ENCODE results near the gene MCHR1.

Gene MCHR1, protein sequence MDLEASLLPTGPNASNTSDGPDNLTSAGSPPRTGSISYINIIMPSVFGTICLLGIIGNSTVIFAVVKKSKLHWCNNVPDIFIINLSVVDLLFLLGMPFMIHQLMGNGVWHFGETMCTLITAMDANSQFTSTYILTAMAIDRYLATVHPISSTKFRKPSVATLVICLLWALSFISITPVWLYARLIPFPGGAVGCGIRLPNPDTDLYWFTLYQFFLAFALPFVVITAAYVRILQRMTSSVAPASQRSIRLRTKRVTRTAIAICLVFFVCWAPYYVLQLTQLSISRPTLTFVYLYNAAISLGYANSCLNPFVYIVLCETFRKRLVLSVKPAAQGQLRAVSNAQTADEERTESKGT

DNA sequence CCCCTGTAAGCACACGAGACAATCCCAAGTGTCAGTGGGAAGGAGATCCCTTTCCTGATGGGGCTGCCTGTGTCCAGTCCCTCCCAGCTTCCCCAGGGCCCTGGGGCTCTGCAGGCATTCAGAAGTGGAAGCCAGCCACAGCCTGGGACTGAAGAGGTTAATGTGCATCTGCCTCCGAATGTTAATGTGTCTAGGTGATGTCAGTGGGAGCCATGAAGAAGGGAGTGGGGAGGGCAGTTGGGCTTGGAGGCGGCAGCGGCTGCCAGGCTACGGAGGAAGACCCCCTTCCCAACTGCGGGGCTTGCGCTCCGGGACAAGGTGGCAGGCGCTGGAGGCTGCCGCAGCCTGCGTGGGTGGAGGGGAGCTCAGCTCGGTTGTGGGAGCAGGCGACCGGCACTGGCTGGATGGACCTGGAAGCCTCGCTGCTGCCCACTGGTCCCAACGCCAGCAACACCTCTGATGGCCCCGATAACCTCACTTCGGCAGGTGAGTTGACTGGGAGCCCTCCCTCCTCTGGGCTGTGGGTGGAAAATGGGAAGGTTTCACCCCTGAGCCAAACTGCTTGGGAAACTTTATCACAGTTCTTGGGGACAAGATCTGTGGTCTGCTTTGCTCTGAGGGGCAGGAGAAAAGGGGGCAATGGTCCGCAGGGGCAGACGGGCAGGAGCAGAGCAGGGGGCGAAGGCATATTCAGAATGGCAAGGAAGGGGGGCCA, at the start of gene MCHR1:
Gene MCHR1, plus strand, starts transcription at position 236 of the 715 bp plus-strand sequence. Its CDS starts 169 bp downstream, at position 405.
- in situ Hi-C loops (cut with MboI; ENCODE audit: low sequenced_read_pairs): no loop called here

DNA sequence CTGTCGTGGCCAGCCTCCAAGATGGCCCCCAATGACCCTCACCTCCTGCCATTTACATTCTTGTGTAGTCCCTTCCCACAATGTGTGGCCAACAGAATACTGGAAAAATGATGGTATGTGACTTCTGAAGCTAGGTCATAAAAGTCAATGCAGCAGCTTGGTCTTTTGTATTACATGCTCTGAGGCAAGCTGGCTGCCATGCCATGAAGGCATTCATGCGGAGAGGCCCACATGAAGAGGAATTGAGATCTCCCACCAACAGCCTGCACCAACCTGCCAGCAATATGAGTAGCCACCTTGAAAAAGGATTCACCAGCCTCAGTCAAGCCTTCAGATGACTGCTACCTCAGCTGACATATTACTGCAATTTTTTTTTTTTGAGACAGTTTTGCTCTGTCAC, 47.4 kb upstream of the MCHR1 start:
- in situ Hi-C loops (cut with MboI; ENCODE audit: low sequenced_read_pairs): no loop called here

DNA sequence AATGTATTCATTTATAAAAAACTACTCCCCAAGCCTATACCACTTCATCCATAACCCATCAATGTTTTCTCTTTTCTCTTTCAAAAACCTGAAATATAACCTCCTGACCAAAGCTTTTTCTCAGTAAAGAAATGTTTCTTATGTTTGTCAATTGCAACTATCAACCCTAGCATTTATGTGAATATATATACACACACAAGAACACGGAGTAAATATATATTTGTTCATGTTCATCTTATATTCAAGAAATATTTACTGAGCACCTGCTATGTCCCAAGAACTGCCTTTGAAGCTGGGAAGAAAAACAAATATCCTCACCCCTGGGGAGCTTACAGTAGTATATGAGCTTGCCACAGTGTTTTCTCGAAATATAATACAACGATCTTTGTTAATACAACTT, 46.2 kb upstream of the MCHR1 start:
- in situ Hi-C loops (cut with MboI; ENCODE audit: low sequenced_read_pairs): no loop called here

DNA sequence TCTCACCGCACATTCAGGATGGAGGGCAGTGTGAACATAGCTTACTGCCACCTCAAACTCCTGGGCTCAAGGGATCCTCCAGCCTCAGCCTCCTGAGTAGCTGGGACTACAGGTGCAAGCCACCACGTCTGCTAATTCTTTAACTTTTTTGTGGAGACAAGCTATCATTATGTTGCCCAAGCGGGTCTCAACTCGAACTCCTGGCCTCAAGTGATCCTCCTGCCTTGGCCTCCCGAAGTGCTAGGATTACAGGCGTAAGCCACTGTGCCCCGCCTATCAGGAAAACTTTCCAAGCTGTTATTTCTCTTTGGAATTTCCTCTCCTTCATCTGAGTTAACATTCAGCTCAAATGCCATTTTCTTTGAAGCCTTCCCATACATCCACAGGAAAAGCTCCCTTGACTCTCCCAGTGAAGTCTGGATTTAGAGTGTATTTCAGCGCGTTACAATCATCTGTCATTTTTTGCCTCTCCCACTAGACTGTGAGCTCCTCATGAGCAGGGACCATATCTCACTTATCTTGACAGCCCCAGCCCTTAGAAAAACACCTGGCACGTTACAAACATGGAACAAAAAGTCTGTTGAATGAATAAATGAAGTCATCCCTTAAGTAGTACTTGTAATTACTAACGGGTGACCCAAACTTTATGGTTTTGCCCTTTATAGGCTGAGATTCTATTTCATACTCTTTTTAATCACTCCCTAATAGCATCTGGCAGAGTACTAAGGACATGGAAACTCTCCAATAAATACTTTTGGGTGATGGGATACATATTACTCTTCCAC, 45.0 kb upstream of the MCHR1 start:
- in situ Hi-C loops (cut with MboI; ENCODE audit: low sequenced_read_pairs): no loop called here

DNA sequence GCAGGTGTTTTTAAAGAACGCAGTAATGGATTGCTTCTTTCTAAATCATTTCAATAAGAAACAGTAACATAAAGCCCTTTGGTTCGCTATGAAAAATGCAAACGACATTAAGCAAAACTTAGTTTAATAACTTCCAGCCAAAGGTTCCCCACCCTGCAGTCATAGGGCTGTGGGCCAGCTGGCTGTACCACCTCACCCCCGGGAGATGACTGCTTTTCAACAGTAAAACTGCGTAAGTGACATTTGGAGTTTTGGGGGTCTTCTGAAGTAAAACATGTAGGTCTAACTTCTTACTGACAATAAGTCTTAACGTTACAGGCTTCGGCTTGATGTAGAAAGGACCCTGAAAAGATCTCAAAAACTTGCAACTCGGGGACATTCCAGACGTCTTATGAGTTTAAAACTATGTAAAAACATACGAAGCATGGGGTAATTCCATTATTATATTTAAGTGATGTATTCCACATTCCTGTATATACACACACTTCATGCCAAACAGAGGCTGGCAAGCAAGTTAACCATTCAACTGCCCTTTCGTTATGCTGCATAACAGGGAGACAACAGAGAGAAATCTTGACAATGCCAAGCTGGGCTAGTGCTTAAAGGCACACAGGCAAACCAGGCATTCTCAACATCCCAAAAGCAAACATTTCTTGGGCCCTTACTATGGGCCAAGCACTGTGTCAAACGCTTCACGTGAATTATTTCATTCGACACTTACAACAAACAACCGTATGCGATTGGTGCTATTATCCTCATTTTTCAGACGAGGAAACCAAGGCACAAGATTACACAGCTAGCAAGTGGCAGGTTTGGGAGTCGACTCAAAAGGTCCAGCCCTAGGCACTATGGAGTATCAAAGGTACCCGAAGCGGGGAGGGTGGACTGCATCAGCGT, 44.0 kb upstream of the MCHR1 start:
- in situ Hi-C loops (cut with MboI; ENCODE audit: low sequenced_read_pairs): no loop called here

DNA sequence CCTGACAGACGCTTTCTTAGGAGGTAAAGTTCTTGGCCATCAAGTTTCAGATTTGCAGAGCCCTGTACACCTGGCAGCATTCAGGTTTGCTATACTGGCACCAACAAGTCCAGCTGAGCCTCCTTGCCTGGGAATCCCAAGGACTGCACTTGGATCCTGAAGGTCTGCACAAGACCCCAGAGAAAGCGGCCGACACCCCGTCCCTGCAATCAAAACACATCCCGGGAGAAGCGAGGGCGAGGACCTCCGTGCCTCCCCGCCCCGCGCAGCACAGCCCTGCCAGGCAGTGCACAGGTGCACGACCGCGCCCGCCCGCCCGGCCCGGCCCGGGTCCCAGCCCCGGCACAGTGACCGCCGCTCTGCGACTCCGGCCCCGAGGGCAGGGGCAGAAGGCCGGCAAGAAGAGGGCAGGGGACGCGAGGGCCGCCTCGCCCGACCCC, 43.3 kb upstream of the MCHR1 start:
- in situ Hi-C loops (cut with MboI; ENCODE audit: low sequenced_read_pairs): no loop called here

DNA sequence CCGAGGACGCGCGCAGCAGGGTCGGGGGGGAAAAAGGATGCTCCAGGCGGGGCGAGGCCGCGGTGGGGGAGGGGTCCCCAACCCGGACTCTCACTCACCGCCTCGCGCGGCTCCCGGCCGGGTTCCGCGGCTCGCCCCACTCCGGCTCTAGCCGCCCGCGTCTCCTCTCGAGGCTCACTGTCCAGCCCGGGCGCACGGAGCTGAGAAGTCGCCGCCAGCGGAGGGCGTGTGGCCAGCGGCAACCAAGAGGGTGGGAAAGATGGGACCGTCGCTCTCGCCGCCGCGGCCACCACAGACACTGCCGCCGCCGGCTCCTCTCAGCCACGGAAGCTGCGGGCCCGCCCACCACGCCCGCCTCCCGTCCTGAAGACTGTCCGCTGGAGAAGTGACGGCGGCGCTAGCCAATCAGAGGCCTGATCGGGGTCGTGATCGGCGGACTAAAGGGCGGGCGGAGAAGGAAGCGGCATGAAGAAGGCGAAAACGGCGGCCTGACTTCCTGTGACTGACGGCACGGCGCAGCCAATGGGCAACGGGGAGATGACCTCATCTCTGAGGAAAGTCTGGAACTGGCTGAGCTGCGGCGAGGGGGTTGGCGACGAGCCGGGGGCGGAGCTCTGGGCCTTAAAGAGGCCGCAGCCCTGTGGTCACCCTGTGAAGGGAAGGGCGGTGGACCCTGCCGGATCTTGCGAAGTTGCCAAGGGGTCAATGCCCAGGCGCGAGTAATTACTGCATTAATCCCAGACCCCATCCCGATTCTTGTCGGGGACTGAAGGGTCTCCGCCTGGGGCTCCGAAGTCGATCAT, 42.7 kb upstream of the MCHR1 start, which contains the start of gene MRTFA:
Gene MRTFA, minus strand, starts transcription at position 340 of the 803 bp plus-strand sequence.
- in situ Hi-C loops (cut with MboI; ENCODE audit: low sequenced_read_pairs): no loop called here

DNA sequence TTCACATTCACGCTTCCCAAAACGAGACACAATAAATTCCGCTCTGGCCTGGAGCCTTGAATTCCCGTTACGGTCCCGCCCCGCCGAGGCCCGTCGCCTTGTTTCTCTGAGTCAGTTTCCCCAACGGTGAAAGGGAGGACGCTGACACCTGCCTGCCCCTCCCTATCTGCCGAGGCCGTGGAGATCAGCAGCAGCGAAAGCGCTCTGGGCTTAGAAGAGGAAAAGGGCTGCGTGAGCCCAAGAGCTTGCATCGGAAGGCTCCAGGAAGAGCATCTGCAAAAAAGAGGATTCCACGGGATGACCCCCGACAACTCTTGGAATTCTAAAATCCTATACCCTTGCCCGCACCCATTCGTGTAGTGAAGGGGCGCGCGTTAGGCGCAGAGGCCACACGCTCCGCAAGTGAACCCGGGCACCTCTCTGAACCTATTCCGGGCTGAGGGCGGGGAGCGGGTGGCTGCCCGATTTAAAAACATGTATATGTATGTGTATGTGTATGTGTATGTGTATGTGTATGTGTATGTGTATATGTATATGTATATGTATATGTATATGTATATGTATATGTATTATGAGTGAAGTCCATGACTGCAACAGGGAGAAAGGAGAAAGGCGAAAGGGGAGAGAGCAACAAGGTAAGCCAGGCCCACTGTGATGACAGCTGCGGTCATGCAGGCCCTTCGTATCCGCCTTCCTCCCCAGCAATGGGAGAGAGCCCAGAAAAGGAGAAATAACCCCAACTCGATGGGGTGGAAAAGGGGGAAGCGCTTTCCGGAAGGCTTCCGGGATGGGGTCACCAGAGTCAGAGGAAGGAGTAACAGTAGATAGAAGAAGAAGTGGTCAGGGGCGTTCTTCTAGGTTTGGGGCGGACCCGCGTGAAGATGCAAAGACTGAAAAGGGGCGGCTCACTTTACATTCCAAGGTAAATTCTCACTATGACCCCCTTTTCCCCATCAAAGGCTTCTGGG, 41.8 kb upstream of the MCHR1 start:
- in situ Hi-C loops (cut with MboI; ENCODE audit: low sequenced_read_pairs): no loop called here

DNA sequence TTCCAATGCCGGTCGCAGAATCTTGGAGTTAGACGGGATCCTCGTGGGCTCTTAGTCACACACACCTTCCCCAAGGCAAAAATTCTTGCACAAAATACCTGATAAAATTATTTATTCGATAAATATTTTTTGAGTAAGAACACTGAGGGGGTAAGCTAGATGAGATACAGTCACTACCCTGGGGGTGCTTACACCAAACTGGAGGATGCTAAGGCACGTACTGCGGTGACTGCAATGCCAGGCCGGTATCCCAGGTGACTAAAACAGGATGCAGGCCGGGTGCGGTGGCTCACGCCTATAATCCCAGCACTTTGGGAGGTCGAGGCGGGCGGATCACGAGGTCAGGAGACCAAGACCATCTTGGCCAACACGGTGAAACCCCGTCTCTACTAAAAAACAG, 41.0 kb upstream of the MCHR1 start:
- in situ Hi-C loops (cut with MboI; ENCODE audit: low sequenced_read_pairs): no loop called here

DNA sequence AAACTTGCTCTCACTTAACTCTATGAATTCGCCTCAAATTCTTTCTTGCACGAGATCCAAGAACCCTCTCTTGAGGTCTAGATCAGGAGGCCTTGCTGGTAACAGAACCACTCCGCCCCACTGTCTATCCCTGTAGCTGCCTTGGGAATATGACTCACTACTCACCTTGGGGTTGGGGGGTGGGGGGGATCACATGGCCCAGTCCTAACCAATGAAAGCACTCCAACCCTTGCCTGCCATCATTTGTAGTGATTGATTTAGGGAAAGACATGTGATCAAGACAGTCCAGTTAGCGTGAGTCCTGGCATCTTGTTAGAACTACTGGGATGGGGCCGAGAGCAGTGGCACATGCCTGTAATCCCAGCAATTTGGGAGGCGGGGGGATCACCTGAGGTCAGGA, 38.0 kb upstream of the MCHR1 start:
- in situ Hi-C loops (cut with MboI; ENCODE audit: low sequenced_read_pairs): no loop called here

DNA sequence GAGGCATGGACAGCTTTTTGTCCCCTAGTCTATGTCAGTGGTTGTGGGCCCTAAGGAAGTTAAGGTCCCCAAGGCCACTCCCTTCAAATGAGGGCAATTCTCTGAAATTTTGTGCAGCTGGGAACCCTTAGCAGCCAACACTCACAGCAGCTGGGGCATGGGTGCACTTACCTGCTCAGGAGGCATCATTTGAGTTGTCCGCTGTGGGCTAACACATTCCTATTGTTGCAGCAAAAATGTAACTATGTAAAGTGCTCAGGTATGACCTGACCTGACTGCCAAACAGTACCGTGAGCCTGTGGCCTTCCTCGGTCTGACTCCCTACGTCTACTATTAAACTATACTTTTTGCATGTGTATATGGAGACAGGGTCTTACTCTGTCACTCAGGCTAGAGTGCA, 37.0 kb upstream of the MCHR1 start:
- in situ Hi-C loops (cut with MboI; ENCODE audit: low sequenced_read_pairs): no loop called here

DNA sequence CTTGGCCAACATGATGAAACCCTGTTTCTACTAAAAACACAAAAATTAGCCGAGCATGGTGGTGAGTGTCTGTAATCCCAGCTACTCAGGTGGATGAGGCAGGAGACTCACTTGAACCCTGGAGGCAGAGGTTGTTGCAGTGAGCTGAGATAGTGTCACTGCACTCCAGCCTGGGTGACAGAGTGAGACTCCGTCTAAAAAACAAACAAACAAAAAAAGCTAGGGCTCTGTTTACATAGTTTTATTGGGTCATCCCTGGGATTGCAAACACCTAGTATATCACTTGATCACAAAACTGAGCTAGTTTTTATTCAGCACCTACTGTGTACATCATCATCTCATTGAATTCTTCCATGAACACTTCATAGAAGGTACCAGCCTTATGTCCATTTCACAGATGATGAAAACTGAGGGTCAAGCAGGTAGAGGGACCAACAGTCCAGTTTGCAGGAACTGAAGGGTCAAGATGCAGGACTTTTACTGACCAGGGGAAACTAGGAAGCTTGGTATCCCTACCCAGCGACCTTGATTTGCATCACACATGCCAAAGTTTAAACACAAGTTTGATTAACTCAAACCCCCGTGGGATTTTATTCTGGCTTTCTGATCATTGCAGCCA, 33.6 kb upstream of the MCHR1 start:
- in situ Hi-C loops (cut with MboI; ENCODE audit: low sequenced_read_pairs): no loop called here

DNA sequence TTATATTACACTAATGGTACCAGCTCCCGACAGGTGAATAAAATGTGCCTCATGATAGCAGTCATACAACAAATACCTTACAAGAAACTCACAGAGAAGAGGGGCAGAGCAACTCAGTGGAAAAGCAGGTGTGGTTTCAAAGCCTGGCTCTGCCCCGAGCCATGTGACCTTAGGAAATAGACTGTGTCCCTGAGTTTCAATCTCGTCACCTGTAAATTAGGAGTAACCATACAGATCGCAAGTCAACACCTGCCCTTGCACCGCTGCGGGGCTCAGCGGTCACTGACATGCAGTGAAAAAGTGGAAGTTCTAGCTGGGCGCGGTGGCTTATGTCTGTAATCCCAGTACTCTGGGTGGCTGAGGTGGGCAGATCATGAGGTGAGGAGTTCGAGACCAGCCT, 30.9 kb upstream of the MCHR1 start:
- in situ Hi-C loops (cut with MboI; ENCODE audit: low sequenced_read_pairs): no loop called here

DNA sequence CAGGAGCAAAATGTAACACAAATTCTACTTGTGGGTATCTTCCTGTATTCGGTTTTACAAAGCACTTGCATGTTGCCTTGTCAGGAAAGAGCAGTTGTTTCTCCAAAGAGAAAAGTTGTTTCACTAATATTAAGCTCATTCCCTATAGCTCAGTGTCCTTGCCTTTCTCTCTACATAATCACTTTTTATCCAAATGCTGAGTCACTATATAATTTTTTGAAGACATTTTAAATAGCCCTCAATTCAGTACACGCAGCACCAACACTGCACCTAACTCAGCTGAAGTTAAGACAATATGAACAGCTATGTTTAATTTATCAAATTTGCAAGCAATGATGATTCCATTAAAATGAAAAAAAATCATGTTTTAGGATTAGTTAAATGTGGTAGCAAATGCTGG, 28.2 kb upstream of the MCHR1 start:
- in situ Hi-C loops (cut with MboI; ENCODE audit: low sequenced_read_pairs): no loop called here

DNA sequence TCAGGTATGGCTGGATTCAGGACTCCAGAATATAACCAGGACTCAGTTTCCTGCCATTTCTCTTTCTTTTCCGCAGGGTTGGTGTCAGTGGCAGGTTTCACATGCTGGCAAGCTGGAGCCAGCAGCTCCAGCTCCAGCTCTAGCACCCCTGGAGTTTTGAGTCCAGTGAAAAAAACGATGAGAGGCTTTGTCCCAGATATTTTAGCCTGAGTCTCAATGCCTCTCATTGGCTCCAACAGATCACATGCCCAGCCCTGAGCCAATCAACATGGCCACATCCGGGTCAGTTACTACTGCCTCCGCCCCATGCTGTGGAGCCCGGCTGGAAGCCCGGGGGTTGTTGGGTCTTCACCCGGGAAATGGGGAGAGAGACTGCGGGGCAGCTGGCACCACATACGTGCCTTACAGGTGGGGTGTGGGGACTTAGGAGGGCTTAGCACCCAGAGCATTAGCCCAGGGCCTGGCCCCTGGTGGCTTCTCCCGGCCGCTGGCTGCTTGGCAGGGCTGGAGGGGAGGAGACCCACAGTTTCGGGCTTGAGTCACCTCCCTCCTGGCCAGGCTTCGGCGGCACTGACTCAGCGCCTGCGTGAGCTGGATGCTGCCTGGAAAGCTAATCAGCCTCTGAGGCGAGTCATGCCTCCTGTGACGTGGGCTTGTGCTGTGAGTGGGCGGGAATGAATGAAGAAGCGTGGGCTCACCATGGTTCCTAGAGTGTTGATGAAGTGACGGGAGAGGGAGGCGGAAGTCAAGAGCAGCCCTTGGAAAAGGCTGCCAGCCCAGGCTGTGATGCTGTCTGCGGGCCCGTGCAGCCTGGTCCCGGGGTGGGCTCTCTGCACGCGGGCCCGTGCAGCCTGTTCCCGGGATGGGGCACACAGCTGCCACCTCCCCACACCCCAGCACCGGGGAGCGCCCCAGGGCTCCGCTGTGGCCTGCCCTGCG, 27.5 kb upstream of the MCHR1 start:
- in situ Hi-C loops (cut with MboI; ENCODE audit: low sequenced_read_pairs): no loop called here

DNA sequence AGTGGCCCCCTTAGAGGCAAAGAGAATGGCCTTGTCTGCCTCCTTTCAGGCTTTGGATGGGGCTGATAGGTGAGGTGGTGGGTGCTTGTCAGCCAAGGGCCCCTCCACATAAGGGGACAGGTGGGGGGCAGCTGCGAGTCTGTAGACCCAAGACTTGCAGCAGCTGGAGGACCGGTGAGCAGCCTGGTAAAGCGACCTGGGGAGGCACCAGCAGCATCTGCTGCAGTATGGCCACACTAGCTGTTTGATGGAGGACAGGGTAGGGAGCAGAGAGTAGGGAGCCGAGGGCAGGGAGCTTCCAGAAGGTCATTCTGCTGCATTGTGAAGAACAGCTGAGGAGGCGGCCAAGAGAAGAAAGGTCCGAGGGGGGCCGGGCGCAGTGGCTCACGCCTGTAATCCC, 25.9 kb upstream of the MCHR1 start:
- in situ Hi-C loops (cut with MboI; ENCODE audit: low sequenced_read_pairs): no loop called here

DNA sequence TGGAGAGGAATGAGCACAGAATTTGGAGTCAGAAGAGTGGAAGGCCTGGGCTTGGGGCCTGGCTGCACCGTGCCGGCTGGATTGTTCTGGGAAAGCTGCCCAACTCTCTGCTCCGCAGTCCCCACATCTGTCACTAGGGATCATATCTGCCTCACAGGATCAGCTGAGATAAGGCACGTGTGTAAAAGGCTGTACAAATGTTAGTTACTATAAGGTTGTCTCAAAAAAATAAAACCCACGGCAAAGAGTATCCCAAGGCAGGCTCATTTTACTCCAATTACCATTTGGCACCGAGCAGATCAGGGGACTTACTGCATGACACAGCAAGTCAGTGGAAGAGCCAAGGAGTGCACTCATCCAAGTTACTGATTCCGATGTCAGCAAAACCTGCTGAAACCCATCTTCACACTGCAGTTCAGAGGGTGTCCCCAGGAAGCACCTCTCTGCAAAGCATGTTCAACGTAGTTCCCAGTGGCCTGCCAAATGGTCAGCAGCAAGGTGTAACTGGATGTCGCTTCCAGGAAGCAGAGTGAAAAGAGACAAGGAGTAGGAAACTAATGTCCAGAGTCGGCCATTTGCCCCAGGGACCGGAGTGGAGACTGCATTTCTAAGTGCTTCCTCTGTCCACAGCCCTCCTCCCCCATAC, 24.6 kb upstream of the MCHR1 start:
- in situ Hi-C loops (cut with MboI; ENCODE audit: low sequenced_read_pairs): no loop called here
